Subcutaneous adipose tissue (tissue), 4 donors: ENCODE data around the gene CEP72. TPM values are rescaled to one million over a fixed set of nuclear protein-coding genes. Genes with fewer than 3 reads are reported as not detected.

ENCODE experiments used
- CTCF ChIP-seq: fragments of 450-650 bp; IDR thresholded peaks from one replicate; pipeline ENCODE4 v1.5.1; 2016; ENCODE audit warnings: low read depth, mild to moderate bottlenecking, control low read depth, antibody characterized with exemption, moderate library complexity
- total RNA-seq, 4 donors: library from RNA; depleted of rRNA; stranded (reverse); fragments of >200 nt; gene quantifications; one replicate each; pipeline ENCODE4 v1.1.0, GENCODE V29; 2016

CEP72 gene
- total RNA-seq, 4 donors from 2014 or later: 1.8 to 5.3 (median 2.9) TPM

GRCh38 chr5:673161-673830 lies 61.2 kb downstream of the CEP72 start:
- TF ChIP-seq CTCF: no peak

- no peak for TF ChIP-seq CTCF
Measured at GRCh38 chr5:673831-674629, 61.9 kb downstream of the CEP72 start.

- TF ChIP-seq CTCF: no peak
Measured at GRCh38 chr5:674630-675011, 62.5 kb downstream of the CEP72 start.

GRCh38 chr5:675111-675870 lies 63.2 kb downstream of the CEP72 start:
- TF ChIP-seq CTCF: no peak

- TF ChIP-seq CTCF: no peak
Measured at GRCh38 chr5:675871-676698, 63.9 kb downstream of the CEP72 start.

- TF ChIP-seq CTCF: no peak
Measured at GRCh38 chr5:676699-677076, 64.5 kb downstream of the CEP72 start.
